ENCODE measurements around the gene OXLD1. TPM values are rescaled to one million over a fixed set of nuclear protein-coding genes. Genes with fewer than 3 reads are reported as not detected.

OXLD1 gene
- total RNA-seq, 1 experiment from 2014 or later = 75.9 TPM

DNA sequence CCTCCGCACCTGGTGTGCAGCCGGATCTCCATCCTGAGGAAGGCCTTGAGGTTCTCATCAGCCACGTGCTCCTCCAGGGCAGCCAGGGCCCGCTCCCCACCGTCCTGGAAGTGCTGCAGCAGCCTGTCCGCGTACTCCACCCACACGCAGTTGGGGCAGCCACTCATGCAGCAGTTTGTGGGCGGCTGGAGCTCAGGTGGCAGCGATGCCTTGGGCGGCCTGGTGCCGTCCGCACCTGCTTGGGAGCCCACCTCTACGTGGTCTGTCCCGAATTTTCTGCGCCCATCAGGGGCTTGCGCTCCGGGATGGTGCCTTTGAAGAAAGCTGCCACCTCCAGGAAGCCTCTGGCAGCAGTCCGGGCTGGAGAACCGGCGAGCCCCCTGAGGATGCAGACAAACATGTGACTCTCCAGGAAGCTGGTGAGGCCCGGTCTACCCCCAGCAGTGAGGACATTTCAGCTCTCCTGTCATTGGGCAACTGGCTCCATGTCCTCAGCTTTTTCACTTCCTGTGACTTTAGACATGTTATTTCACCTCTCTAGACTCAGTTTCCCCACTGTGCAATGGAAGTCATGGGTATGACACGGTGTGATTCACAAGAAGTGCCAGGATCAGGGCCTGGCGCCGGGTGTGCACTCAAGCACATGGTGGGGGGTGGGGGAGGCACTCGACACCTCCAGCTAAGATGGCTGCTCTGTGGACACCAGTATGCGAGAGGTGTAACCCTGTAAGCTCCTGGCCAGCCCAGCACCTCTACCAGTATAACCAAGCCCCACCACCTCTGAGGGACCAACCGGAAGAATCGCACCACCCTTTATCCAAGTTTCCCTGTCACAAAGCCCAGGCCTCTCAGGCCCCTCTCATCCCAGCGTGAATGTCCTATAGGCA lies 957 bp downstream of the OXLD1 start:
- Histone ChIP-seq H3K27ac (ENCODE audit: low read depth, low read length) (peak overlapping the region; percentile 86), H3K9me2 (ENCODE audit: insufficient read depth) (no peaks in the 10 kb centered on the region), H3K36me3 (ENCODE audit: control insufficient read depth in 1 of 2, insufficient read depth in 2 of 2, low read length in 2 of 2) (peaks cover 17 to 33% of the 10 kb centered on the region in 2 experiments), H3K4me2 (ENCODE audit: low read length) (peak overlapping the region; percentile 89), H2AFZ (ENCODE audit: low read depth, low read length, poor library complexity, severe bottlenecking) (no peak overlapping the region), H3K4me3 (replicated peaks in 1 of 2; ENCODE audit: low read depth in 1 of 2, low read length in 2 of 2) (peak overlapping the region; percentile 78 to 84), H3K79me2 (ENCODE audit: insufficient read depth, low read length) (peaks cover 56% of the 10 kb centered on the region), H3K4me1 (ENCODE audit: control insufficient read depth in 1 of 2, insufficient read depth in 2 of 2, low read length in 2 of 2) (peaks cover 40 to 48% of the 10 kb centered on the region in 2 experiments), H3K9ac (ENCODE audit: low read length) (peak overlapping the region; percentile 97), H4K20me1 (ENCODE audit: insufficient read depth) (peaks cover 3% of the 10 kb centered on the region; the same call in 1 of the 2 replicates), H3K9me3 (ENCODE audit: control insufficient read depth in 1 of 2, insufficient read depth in 1 of 2, low read depth in 1 of 2, low read length in 2 of 2) (no peaks in the 10 kb centered on the region), H3K27me3 (ENCODE audit: insufficient read depth, low read length) (no peaks in the 10 kb centered on the region)
- TF ChIP-seq ELF1 (IDR thresholded peaks at IDR 0.05; ENCODE audit: borderline replicate concordance, low read depth) (no peak), RAD21 (IDR thresholded peaks at IDR 0.05; ENCODE audit: low read depth) (no peak), SIN3A (IDR thresholded peaks at IDR 0.05; ENCODE audit: low read depth) (peak; percentile 46; the same call in 1 of the 2 replicates), POLR2A (IDR thresholded peaks at IDR 0.05; ENCODE audit: borderline replicate concordance, extremely low read depth, insufficient read depth, insufficient read length) (peak; percentile 48), FOSL1 (IDR thresholded peaks at IDR 0.05; ENCODE audit: low read depth) (no peak), SP1 (IDR thresholded peaks at IDR 0.05; ENCODE audit: low read depth) (no peak), EGR1 (IDR thresholded peaks at IDR 0.05; ENCODE audit: low read depth) (no peak), POLR2AphosphoS5 (IDR thresholded peaks at IDR 0.05; ENCODE audit: low read depth, low read length) (peak; percentile 28), YY1 (IDR thresholded peaks at IDR 0.05; ENCODE audit: extremely low read depth, insufficient replicate concordance, low read depth, low read length) (peak; percentile 88), SRF (IDR thresholded peaks at IDR 0.05; ENCODE audit: low read depth) (no peak), JUND (IDR thresholded peaks at IDR 0.05) (no peak), CBX3 (IDR thresholded peaks at IDR 0.05; ENCODE audit: low read depth) (peak; percentile 95), ZFX (IDR thresholded peaks at IDR 0.05) (0 out of 2 replicates have a peak, but pooled peaks have one; percentile 51)
- TF ChIP-seq, protein P1, sequence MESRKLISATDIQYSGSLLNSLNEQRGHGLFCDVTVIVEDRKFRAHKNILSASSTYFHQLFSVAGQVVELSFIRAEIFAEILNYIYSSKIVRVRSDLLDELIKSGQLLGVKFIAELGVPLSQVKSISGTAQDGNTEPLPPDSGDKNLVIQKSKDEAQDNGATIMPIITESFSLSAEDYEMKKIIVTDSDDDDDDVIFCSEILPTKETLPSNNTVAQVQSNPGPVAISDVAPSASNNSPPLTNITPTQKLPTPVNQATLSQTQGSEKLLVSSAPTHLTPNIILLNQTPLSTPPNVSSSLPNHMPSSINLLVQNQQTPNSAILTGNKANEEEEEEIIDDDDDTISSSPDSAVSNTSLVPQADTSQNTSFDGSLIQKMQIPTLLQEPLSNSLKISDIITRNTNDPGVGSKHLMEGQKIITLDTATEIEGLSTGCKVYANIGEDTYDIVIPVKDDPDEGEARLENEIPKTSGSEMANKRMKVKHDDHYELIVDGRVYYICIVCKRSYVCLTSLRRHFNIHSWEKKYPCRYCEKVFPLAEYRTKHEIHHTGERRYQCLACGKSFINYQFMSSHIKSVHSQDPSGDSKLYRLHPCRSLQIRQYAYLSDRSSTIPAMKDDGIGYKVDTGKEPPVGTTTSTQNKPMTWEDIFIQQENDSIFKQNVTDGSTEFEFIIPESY (IDR thresholded peaks at IDR 0.05; ENCODE audit: extremely low read depth, insufficient replicate concordance, low read length) = no peak
- TF ChIP-seq, protein P2, sequence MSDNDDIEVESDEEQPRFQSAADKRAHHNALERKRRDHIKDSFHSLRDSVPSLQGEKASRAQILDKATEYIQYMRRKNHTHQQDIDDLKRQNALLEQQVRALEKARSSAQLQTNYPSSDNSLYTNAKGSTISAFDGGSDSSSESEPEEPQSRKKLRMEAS (IDR thresholded peaks at IDR 0.05) = peak; percentile 100
- ATAC-seq = peak; percentile 41
- BruUV-seq (replicated peaks) = no TSS peak
- ChIA-PET POLR2A (interaction anchor here (0.5 to 2.7 kb wide), 5 partner anchors 10 to 358 kb away, joined by 3 to 9 read pairs (median 5); partner anchors contain the start of genes ARL16, CENPX, HGS and LRRC45), CTCF (no interaction called here), RAD21 (ENCODE audit: low non-redundant PET in 1 of 2, low total read pairs in 2 of 2, uncharacterized antibody in 2 of 2, unreplicated experiment in 2 of 2) (no interaction called here)
- DNase-seq (ENCODE audit: low read depth, low spot score) = no peak
- intact Hi-C loops (cut with micrococcal nuclease) = no loop called here

Data from HCT116 (cell line).